ENCODE measurements around the gene CSRP1. TPM values are rescaled to one million over a fixed set of nuclear protein-coding genes. Genes with fewer than 3 reads are reported as not detected.

CSRP1 gene
- polyA plus RNA-seq, 1 donor from 2014 or later, result 4.2 TPM

DNA sequence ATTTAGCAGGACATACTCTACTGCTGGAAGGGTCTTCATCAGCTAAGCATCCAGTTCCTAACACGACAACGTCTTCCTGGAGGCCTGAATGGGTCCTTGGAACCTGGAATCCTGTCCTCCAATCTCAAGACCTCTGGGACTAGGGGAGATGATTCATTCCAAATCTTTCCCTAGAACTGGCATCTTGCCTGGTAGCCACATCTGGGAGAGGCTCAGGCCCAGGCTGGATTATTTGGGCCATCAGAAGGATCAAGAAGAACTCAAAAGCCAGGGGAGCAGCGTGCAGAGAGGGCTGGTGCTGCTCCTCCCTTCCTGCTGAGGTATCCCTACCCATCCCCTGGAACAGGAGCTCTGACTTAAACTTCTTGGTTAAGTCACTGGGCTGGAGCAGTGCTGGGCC is 35.2 kb downstream of the CSRP1 start:
- TF ChIP-seq SMC3 (conservative IDR thresholded peaks at IDR 0.05; ENCODE audit: poor library complexity) (no peak), REST (IDR thresholded peaks at IDR 0.05; ENCODE audit: borderline replicate concordance) (no peak), POLR2AphosphoS5 (IDR thresholded peaks at IDR 0.05) (no peak)
- no peak overlapping the region for H3K4me2 ChIP-seq (ENCODE audit: low read length)

GRCh38 chr1:201470581-201470980 is 36.3 kb downstream of the CSRP1 start:
- Histone ChIP-seq H3K27ac (ENCODE audit: low read length) (no peak overlapping the region), H4K20me1 (ENCODE audit: insufficient read depth) (no peaks in the 10 kb centered on the region), H3K79me2 (replicated peaks; ENCODE audit: insufficient read depth, low read length) (peaks cover 10% of the 10 kb centered on the region), H2AFZ (ENCODE audit: low read depth, low read length) (no peak overlapping the region), H3K4me3 (ENCODE audit: low read length) (no peak overlapping the region), H3F3A (ENCODE audit: insufficient read depth, low read length, poor library complexity, severe bottlenecking) (no peaks in the 10 kb centered on the region), H3K27me3 (ENCODE audit: insufficient read depth, low read depth, low read length) (no peaks in the 10 kb centered on the region), H3K4me2 (ENCODE audit: low read length) (no peak overlapping the region), H3K9me3 (ENCODE audit: low read length) (no peaks in the 10 kb centered on the region), H3K9ac (ENCODE audit: low read length) (no peak overlapping the region), H3K36me3 (ENCODE audit: insufficient read depth, low read length) (no peaks in the 10 kb centered on the region), H3K9me2 (ENCODE audit: insufficient read depth, low read length) (no peaks in the 10 kb centered on the region)
- TF ChIP-seq POLR2AphosphoS5 (IDR thresholded peaks at IDR 0.05), result no peak
- no peak for TF ChIP-seq TAF1 (IDR thresholded peaks at IDR 0.05; ENCODE audit: low read depth)
- TF ChIP-seq EZH2 (IDR thresholded peaks at IDR 0.05; ENCODE audit: borderline replicate concordance, insufficient read depth, low read length, poor library complexity, severe bottlenecking), result no peak
- no peak for TF ChIP-seq MXI1 (conservative IDR thresholded peaks at IDR 0.05; ENCODE audit: poor library complexity, severe bottlenecking)
- TF ChIP-seq CTCF (IDR thresholded peaks at IDR 0.05; ENCODE audit: poor library complexity, severe bottlenecking), result no peak
- TF ChIP-seq RAD21 (conservative IDR thresholded peaks at IDR 0.05), result no peak
- no peak for TF ChIP-seq REST (IDR thresholded peaks at IDR 0.05; ENCODE audit: borderline replicate concordance)
- TF ChIP-seq EP300 (conservative IDR thresholded peaks at IDR 0.05; ENCODE audit: poor library complexity, severe bottlenecking), result no peak
- no peak for TF ChIP-seq SMC3 (conservative IDR thresholded peaks at IDR 0.05; ENCODE audit: poor library complexity)

More for the DNA sequence above, 35.2 kb downstream of the CSRP1 start:
- Histone ChIP-seq H3K4me3 (ENCODE audit: low read length) (no peak overlapping the region), H3K9me2 (ENCODE audit: insufficient read depth, low read length) (no peaks in the 10 kb centered on the region), H4K20me1 (ENCODE audit: insufficient read depth) (no peaks in the 10 kb centered on the region), H3K36me3 (ENCODE audit: insufficient read depth, low read length) (no peaks in the 10 kb centered on the region), H3K27ac (ENCODE audit: low read length) (no peak overlapping the region), H3K9ac (ENCODE audit: low read length) (no peak overlapping the region), H2AFZ (ENCODE audit: low read depth, low read length) (no peak overlapping the region), H3K27me3 (ENCODE audit: insufficient read depth, low read depth, low read length) (no peaks in the 10 kb centered on the region), H3K79me2 (replicated peaks; ENCODE audit: insufficient read depth, low read length) (peaks cover 10% of the 10 kb centered on the region), H3F3A (ENCODE audit: insufficient read depth, low read length, poor library complexity, severe bottlenecking) (no peaks in the 10 kb centered on the region), H3K9me3 (ENCODE audit: low read length) (no peaks in the 10 kb centered on the region)
